SK-N-SH (cell line): ENCODE measurements around the gene MEFV. TPM values are rescaled to one million over a fixed set of nuclear protein-coding genes. Genes with fewer than 3 reads are reported as not detected.

ENCODE experiments used
- CTCF ChIA-PET: fragments of 300-600, 350-600 bp; formaldehyde crosslinking; extraction: SDS; loops from one replicate; lab custom pipeline; 2021; lab: Yijun Ruan, JAX
- POLR2A ChIA-PET: fragments of 350-600 bp; sonication (Branson Sonifier 250); formaldehyde crosslinking; extraction: SDS; loops from one replicate; lab custom pipeline; 2020; ENCODE audit warnings: antibody characterized with exemption, inconsistent platforms; lab: Yijun Ruan, JAX
- DNase-seq: peaks from one replicate; pipeline ENCODE4 v3.0.0; 2012
- H2AFZ ChIP-seq: fragments of 200-600 bp; sonication (generic); 2 replicates; pipeline ENCODE4 v1.8.1; 2016; ENCODE audit warnings: antibody characterized with exemption, mild to moderate bottlenecking, low read depth
- H3F3A ChIP-seq: fragments of 200-600 bp; sonication (generic); replicated peaks from 2 replicates; pipeline ENCODE3; 2016; ENCODE audit warnings: antibody characterized with exemption, mild to moderate bottlenecking; ENCODE audit not compliant: insufficient read depth
- H3K27ac ChIP-seq, 2 experiments: fragments of 200-500 bp in 1 of 2; fragments of 200-600 bp in 1 of 2; sonication (Bioruptor generic) in 1 of 2; sonication (generic), shearing (Covaris generic) in 1 of 2; 2 replicates each; pipeline versions ENCODE4 v1.5.1 to v1.6.1; 2014 to 2016; ENCODE audit warnings: low read depth in 2 of 2, inconsistent platforms in 1 of 2, low read length in 1 of 2, mild to moderate bottlenecking in 1 of 2, mixed read lengths in 1 of 2
- H3K27me3 ChIP-seq: fragments of 200-600 bp; sonication (generic), shearing (Covaris generic); 2 replicates; pipeline ENCODE4 v1.6.1; 2016; ENCODE audit warnings: mixed run types; ENCODE audit not compliant: insufficient read depth
- H3K36me3 ChIP-seq, 2 experiments: fragments of 200-500 bp in 1 of 2; fragments of 200-600 bp in 1 of 2; sonication (Bioruptor generic) in 1 of 2; sonication (generic) in 1 of 2; replicated peaks in 1 of 2; 2 replicates each; pipeline versions ENCODE3 to v1.5.1; 2014 to 2016; ENCODE audit warnings: low read length in 1 of 2, mild to moderate bottlenecking in 1 of 2; ENCODE audit not compliant: insufficient read depth in 2 of 2, control insufficient read depth in 1 of 2
- H3K4me1 ChIP-seq, 2 experiments: fragments of 200-500 bp in 1 of 2; fragments of 200-600 bp in 1 of 2; sonication (Bioruptor generic) in 1 of 2; sonication (generic), shearing (Covaris generic) in 1 of 2; 2 replicates each; pipeline versions ENCODE4 v1.5.1 to v1.6.1; 2014 to 2016; ENCODE audit warnings: low read depth in 1 of 2, low read length in 1 of 2, mixed run types in 1 of 2; ENCODE audit not compliant: insufficient read depth in 2 of 2, control insufficient read depth in 1 of 2
- H3K4me2 ChIP-seq: fragments of 200-600 bp; sonication (generic), shearing (Covaris generic); 2 replicates; pipeline ENCODE4 v1.6.1; 2017; ENCODE audit warnings: mixed run types
- H3K4me3 ChIP-seq, 2 experiments: fragments of 200-500 bp in 1 of 2; fragments of 200-600 bp in 1 of 2; sonication (Bioruptor generic) in 1 of 2; sonication (generic), shearing (Covaris generic) in 1 of 2; 2 replicates each; pipeline versions ENCODE4 v1.5.1 to v1.8.1; 2014 to 2016; ENCODE audit warnings: low read depth in 2 of 2, inconsistent platforms in 1 of 2, low read length in 1 of 2, mild to moderate bottlenecking in 1 of 2, mixed read lengths in 1 of 2, moderate library complexity in 1 of 2
- H3K79me2 ChIP-seq: fragments of 200-600 bp; sonication (generic); 2 replicates; pipeline ENCODE4 v1.8.1; 2017; ENCODE audit warnings: mild to moderate bottlenecking; ENCODE audit not compliant: insufficient read depth
- H3K9ac ChIP-seq: fragments of 200-600 bp; sonication (generic); 2 replicates; pipeline ENCODE4 v1.6.1; 2017; ENCODE audit warnings: mixed run types
- H3K9me2 ChIP-seq: fragments of 200-600 bp; sonication (generic); 2 replicates; pipeline ENCODE4 v1.6.1; 2017; ENCODE audit warnings: mixed run types
- H3K9me3 ChIP-seq: fragments of 200-600 bp; sonication (generic); 2 replicates; pipeline ENCODE4 v1.6.1; 2017; ENCODE audit warnings: mixed run types, mild to moderate bottlenecking, moderate library complexity
- H4K20me1 ChIP-seq: fragments of 200-600 bp; sonication (generic); 2 replicates; pipeline ENCODE4 v1.6.1; 2017; ENCODE audit warnings: mild to moderate bottlenecking, mixed run types; ENCODE audit not compliant: insufficient read depth
- EZH2phosphoT487 ChIP-seq: fragments of 200-600 bp; sonication (generic); IDR thresholded peaks from 2 replicates; pipeline ENCODE4 v1.6.1; 2017; ENCODE audit warnings: low read depth, mixed run types, mild to moderate bottlenecking, antibody characterized with exemption, moderate library complexity, borderline replicate concordance
- FOSL2 ChIP-seq: IDR thresholded peaks from 2 replicates; pipeline ENCODE4 v1.4.0; 2012; ENCODE audit warnings: low read depth, mild to moderate bottlenecking, moderate library complexity, borderline replicate concordance
- GABPA ChIP-seq: IDR thresholded peaks from 2 replicates; pipeline ENCODE4 v1.4.0; 2012; ENCODE audit warnings: low read depth, mild to moderate bottlenecking
- JUND ChIP-seq: IDR thresholded peaks from 2 replicates; pipeline ENCODE4 v1.4.0; 2012
- POLR2AphosphoS5 ChIP-seq: IDR thresholded peaks from 2 replicates; pipeline ENCODE4 v1.6.1; 2012; ENCODE audit warnings: low read depth, low read length
- RAD21 ChIP-seq: IDR thresholded peaks from 2 replicates; pipeline ENCODE4 v1.6.1; 2012; ENCODE audit warnings: mild to moderate bottlenecking, low read length
- RCOR1 ChIP-seq: fragments of 150-350 bp; IDR thresholded peaks from 2 replicates; pipeline ENCODE4 v1.6.1; 2017; ENCODE audit warnings: antibody characterized with exemption, low read length
- SIN3A ChIP-seq: IDR thresholded peaks from 2 replicates; pipeline ENCODE4 v1.6.1; 2012; ENCODE audit warnings: low read depth, mild to moderate bottlenecking, low read length, moderate library complexity, borderline replicate concordance
- SMC3 ChIP-seq: IDR thresholded peaks from 2 replicates; pipeline ENCODE4 v1.6.1; 2012; ENCODE audit warnings: low read depth, low read length, improper control_type of control experiment
- YY1 ChIP-seq: IDR thresholded peaks from 2 replicates; pipeline ENCODE4 v1.4.0; 2012; ENCODE audit warnings: low read depth, mild to moderate bottlenecking
- WGBS: methylation state at CpG from one replicate; pipeline ENCODE4 v1.1.6; 2017; ENCODE audit warnings: low lambda C conversion rate; 5-methylcytosine and 5-hydroxymethylcytosine counted together
- polyA plus RNA-seq, 3 experiments: library from polyadenylated mRNA; depleted of rRNA; stranded (reverse); fragments of >200 nt; gene quantifications; 2 replicates each; pipeline ENCODE4 v1.2.3, GENCODE V29; 2012
- TF ChIP-seq, protein P1 (sequence below): fragments of 200-600 bp; sonication (generic); IDR thresholded peaks from 2 replicates; pipeline ENCODE4 v1.6.1; 2017; ENCODE audit warnings: antibody characterized with exemption, mild to moderate bottlenecking, moderate library complexity
- TF ChIP-seq, protein P2 (sequence below): IDR thresholded peaks from 2 replicates; pipeline ENCODE4; 2012
- TF ChIP-seq, protein P3 (sequence below): fragments of 150-350 bp; IDR thresholded peaks from 2 replicates; pipeline ENCODE4 v1.6.1; 2017; ENCODE audit warnings: antibody characterized with exemption, low read length, low read depth, borderline replicate concordance
- TF ChIP-seq, protein P4 (sequence below): fragments of 150-350 bp; IDR thresholded peaks from 2 replicates; pipeline ENCODE4 v1.6.1; 2016; ENCODE audit warnings: mild to moderate bottlenecking, low read depth, low read length
- TF ChIP-seq, protein P5 (sequence below): IDR thresholded peaks from 2 replicates; pipeline ENCODE4 v1.6.1; 2012; ENCODE audit warnings: mild to moderate bottlenecking, low read depth, low read length, moderate library complexity

The MEFV gene
- polyA plus RNA-seq, 1 of the 3 experiments (the other 2 are of a cell fraction), result not detected

DNA sequence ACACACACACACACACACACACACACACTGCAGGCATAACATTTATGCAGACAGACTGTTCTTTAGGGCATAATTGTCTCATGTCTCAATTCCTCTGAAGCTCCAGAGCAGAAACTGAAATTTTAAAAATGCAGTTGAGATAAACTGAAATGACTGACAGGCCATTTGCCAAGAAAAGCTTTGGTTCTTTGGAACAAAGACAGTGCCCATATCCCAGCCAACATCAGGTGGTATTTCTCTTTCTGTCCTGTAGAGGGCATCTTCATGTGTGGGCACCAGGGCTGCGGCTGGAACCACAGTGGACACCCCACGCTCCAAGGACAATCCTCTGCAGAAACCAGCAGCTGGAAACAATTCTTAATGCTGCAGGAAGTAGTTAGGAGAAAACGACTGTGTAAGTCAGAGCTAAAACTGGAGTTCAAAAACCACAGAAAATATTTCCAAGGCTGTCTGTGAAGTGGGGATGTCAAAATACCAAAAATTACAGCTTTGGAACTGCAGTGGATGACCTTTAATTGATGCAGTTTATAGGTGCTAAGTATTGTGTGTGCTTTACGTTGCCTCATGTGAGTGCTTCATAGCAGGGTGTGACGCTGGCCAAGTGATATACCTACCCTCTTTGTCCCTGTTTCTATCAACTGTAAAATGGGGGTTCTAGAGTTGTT lies 10.6 kb upstream of the MEFV start:
- Histone ChIP-seq H3K27me3 (no peaks in the 10 kb centered on the region), H3F3A (peaks cover 9% of the 10 kb centered on the region), H2AFZ (no peak overlapping the region), H4K20me1 (no peaks in the 10 kb centered on the region), H3K9ac (no peak overlapping the region), H3K79me2 (no peaks in the 10 kb centered on the region)
- DNase-seq, result peak; percentile 67
- TF ChIP-seq RCOR1 (no peak), JUND (no peak), GABPA (0 out of 2 replicates have a peak, but pooled peaks have one; percentile 9), EZH2phosphoT487 (no peak), RAD21 (peak; percentile 56), YY1 (no peak), SMC3 (peak; percentile 38), FOSL2 (no peak), SIN3A (no peak), POLR2AphosphoS5 (no peak)
- TF ChIP-seq, protein P1, sequence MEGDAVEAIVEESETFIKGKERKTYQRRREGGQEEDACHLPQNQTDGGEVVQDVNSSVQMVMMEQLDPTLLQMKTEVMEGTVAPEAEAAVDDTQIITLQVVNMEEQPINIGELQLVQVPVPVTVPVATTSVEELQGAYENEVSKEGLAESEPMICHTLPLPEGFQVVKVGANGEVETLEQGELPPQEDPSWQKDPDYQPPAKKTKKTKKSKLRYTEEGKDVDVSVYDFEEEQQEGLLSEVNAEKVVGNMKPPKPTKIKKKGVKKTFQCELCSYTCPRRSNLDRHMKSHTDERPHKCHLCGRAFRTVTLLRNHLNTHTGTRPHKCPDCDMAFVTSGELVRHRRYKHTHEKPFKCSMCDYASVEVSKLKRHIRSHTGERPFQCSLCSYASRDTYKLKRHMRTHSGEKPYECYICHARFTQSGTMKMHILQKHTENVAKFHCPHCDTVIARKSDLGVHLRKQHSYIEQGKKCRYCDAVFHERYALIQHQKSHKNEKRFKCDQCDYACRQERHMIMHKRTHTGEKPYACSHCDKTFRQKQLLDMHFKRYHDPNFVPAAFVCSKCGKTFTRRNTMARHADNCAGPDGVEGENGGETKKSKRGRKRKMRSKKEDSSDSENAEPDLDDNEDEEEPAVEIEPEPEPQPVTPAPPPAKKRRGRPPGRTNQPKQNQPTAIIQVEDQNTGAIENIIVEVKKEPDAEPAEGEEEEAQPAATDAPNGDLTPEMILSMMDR, result peak; percentile 70
- TF ChIP-seq, protein P2, sequence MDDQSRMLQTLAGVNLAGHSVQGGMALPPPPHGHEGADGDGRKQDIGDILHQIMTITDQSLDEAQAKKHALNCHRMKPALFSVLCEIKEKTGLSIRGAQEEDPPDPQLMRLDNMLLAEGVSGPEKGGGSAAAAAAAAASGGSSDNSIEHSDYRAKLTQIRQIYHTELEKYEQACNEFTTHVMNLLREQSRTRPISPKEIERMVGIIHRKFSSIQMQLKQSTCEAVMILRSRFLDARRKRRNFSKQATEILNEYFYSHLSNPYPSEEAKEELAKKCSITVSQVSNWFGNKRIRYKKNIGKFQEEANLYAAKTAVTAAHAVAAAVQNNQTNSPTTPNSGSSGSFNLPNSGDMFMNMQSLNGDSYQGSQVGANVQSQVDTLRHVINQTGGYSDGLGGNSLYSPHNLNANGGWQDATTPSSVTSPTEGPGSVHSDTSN, result peak; percentile 29; the same call in 1 of the 2 replicates
- TF ChIP-seq, protein P3, sequence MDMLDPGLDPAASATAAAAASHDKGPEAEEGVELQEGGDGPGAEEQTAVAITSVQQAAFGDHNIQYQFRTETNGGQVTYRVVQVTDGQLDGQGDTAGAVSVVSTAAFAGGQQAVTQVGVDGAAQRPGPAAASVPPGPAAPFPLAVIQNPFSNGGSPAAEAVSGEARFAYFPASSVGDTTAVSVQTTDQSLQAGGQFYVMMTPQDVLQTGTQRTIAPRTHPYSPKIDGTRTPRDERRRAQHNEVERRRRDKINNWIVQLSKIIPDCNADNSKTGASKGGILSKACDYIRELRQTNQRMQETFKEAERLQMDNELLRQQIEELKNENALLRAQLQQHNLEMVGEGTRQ, result no peak
- TF ChIP-seq, protein P4, sequence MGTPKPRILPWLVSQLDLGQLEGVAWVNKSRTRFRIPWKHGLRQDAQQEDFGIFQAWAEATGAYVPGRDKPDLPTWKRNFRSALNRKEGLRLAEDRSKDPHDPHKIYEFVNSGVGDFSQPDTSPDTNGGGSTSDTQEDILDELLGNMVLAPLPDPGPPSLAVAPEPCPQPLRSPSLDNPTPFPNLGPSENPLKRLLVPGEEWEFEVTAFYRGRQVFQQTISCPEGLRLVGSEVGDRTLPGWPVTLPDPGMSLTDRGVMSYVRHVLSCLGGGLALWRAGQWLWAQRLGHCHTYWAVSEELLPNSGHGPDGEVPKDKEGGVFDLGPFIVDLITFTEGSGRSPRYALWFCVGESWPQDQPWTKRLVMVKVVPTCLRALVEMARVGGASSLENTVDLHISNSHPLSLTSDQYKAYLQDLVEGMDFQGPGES, result no peak
- TF ChIP-seq, protein P5, sequence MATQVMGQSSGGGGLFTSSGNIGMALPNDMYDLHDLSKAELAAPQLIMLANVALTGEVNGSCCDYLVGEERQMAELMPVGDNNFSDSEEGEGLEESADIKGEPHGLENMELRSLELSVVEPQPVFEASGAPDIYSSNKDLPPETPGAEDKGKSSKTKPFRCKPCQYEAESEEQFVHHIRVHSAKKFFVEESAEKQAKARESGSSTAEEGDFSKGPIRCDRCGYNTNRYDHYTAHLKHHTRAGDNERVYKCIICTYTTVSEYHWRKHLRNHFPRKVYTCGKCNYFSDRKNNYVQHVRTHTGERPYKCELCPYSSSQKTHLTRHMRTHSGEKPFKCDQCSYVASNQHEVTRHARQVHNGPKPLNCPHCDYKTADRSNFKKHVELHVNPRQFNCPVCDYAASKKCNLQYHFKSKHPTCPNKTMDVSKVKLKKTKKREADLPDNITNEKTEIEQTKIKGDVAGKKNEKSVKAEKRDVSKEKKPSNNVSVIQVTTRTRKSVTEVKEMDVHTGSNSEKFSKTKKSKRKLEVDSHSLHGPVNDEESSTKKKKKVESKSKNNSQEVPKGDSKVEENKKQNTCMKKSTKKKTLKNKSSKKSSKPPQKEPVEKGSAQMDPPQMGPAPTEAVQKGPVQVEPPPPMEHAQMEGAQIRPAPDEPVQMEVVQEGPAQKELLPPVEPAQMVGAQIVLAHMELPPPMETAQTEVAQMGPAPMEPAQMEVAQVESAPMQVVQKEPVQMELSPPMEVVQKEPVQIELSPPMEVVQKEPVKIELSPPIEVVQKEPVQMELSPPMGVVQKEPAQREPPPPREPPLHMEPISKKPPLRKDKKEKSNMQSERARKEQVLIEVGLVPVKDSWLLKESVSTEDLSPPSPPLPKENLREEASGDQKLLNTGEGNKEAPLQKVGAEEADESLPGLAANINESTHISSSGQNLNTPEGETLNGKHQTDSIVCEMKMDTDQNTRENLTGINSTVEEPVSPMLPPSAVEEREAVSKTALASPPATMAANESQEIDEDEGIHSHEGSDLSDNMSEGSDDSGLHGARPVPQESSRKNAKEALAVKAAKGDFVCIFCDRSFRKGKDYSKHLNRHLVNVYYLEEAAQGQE, result no peak
- TF ChIP-seq, all 33 proteins: peak for 5
- Histone ChIP-seq H3K4me2 (no peak overlapping the region), H3K9me2 (no peaks in the 10 kb centered on the region), H3K27ac (no peak overlapping the region), H3K36me3 (no peaks in the 10 kb centered on the region), H3K4me1 (peaks cover 0 to 5% of the 10 kb centered on the region in 2 experiments; a peak in 1 of 4 replicates), H3K9me3 (no peaks in the 10 kb centered on the region), H3K4me3 (no peak overlapping the region)
- 37% methylated on average over 5 of the region's 5 CpGs for WGBS
- CTCF ChIA-PET, result interaction anchor here (0.7 to 1.3 kb wide), 11 partner anchors 9 to 231 kb away, joined by 3 to 7 read pairs (median 4); no protein-coding TSS in a partner anchor
- POLR2A ChIA-PET, result interaction anchor here (1.2 kb wide), 1 partner anchor 16 kb away, joined by 5 read pairs; the partner anchor contains the start of gene ZNF263
